ENCODE measurements around the gene PSD.
A peak's percentile ranks its signal among the peaks of the same experiment; 100 is the strongest.

Gene PSD

DNA sequence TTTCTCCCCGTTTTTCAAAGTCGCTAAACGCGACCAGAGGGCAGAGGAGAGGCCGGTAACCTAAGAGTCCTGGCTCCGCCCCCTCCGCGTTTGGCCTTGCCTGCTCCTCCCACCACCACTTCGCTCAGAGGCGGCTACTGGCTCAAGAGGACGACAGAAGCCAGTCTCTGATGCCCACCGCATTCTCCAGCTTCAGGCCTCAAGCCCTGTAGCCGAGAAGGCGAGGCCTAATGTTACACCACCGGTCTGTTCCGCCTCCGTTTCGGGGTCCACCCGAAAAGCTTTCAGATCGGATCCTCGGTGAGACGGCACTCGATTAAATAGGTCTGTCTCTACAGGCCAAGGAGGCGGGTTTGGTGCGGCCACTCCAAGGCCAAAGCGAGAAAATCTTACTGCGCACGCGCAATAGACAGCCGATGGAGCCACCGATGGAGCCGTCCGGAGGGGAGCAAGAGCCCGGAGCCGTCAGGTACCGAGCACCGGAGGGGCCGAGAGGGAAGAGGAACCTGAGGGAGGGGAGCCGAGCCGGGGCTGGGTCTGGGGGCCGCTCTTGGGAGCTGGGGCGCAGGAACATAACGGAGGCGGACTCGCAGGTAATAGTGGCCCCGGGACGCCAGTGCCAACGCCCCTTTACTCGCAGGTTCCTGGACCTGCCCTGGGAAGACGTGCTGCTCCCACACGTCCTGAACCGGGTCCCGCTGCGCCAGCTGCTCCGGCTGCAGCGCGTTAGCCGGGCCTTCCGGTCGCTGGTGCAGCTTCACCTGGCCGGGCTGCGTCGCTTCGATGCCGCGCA lies 2.3 kb upstream of the PSD start, which contains the start of gene FBXL15 (continued):
- TF ChIP-seq ZNF548 (tag by site-specific recombination; IDR thresholded peaks at IDR 0.05) (no peak), ZNF184 (tag by site-specific recombination; IDR thresholded peaks at IDR 0.05) (0 out of 2 replicates have a peak, but pooled peaks have one; percentile 9), IKZF3 (tag by site-specific recombination; IDR thresholded peaks at IDR 0.05) (peak; percentile 97), ZNF549 (tag by site-specific recombination; IDR thresholded peaks at IDR 0.05) (no peak), ZNF600 (tag by site-specific recombination; IDR thresholded peaks at IDR 0.05) (peak; percentile 99), ZFHX2 (tag by site-specific recombination; conservative IDR thresholded peaks at IDR 0.05) (peak; percentile 59), ZNF19 (tag by site-specific recombination; IDR thresholded peaks at IDR 0.05; ENCODE audit: low read depth) (no peak), ZNF707 (tag by site-specific recombination; IDR thresholded peaks at IDR 0.05) (no peak), SP3 (tag by site-specific recombination; IDR thresholded peaks at IDR 0.05) (peak; percentile 93), ZFP3 (tag by site-specific recombination; IDR thresholded peaks at IDR 0.05; ENCODE audit: low read depth) (peak; percentile 80), ZNF140 (tag by site-specific recombination; IDR thresholded peaks at IDR 0.05) (no peak), ZNF423 (tag by site-specific recombination; IDR thresholded peaks at IDR 0.05) (no peak), ZNF521 (tag by site-specific recombination; IDR thresholded peaks at IDR 0.05) (no peak), OSR2 (tag by site-specific recombination; IDR thresholded peaks at IDR 0.05) (peak; percentile 77), ZNF221 (tag by site-specific recombination; IDR thresholded peaks at IDR 0.05; ENCODE audit: borderline replicate concordance) (0 out of 2 replicates have a peak, but pooled peaks have one; percentile 11), GFI1B (tag by site-specific recombination; IDR thresholded peaks at IDR 0.05) (0 out of 2 replicates have a peak, but pooled peaks have one; percentile 14), ZNF394 (tag by site-specific recombination; IDR thresholded peaks at IDR 0.05; ENCODE audit: borderline replicate concordance) (peak; percentile 99), OVOL3 (tag by site-specific recombination; IDR thresholded peaks at IDR 0.05) (peak; percentile 72; the same call in 1 of the 2 replicates), SCRT2 (tag by site-specific recombination; IDR thresholded peaks at IDR 0.05) (peak; percentile 48; the same call in 1 of the 2 replicates), ZNF501 (tag by site-specific recombination; IDR thresholded peaks at IDR 0.05) (peak; percentile 97), ZNF239 (tag by site-specific recombination; IDR thresholded peaks at IDR 0.05) (no peak), ZNF677 (tag by site-specific recombination; IDR thresholded peaks at IDR 0.05) (no peak), ZNF777 (tag by site-specific recombination; IDR thresholded peaks at IDR 0.05; ENCODE audit: borderline replicate concordance) (peak; percentile 36; the same call in 1 of the 2 replicates), SP2 (tag by site-specific recombination; IDR thresholded peaks at IDR 0.05) (peak; percentile 77), KLF16 (tag by site-specific recombination; IDR thresholded peaks at IDR 0.05) (peak; percentile 94), SCRT1 (tag by site-specific recombination; IDR thresholded peaks at IDR 0.05; ENCODE audit: borderline replicate concordance) (no peak), ZNF610 (tag by site-specific recombination; IDR thresholded peaks at IDR 0.05; ENCODE audit: borderline replicate concordance) (peak; percentile 88; the same call in 1 of the 2 replicates)
- TF ChIP-seq, protein P1, sequence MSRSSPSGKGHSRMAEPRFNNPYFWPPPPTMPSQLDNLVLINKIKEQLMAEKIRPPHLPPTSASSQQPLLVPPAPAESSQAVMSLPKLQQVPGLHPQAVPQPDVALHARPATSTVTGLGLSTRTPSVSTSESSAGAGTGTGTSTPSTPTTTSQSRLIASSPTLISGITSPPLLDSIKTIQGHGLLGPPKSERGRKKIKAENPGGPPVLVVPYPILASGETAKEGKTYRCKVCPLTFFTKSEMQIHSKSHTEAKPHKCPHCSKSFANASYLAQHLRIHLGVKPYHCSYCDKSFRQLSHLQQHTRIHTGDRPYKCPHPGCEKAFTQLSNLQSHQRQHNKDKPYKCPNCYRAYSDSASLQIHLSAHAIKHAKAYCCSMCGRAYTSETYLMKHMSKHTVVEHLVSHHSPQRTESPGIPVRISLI (tag by site-specific recombination; IDR thresholded peaks at IDR 0.05): no peak
- TF ChIP-seq, protein P2, sequence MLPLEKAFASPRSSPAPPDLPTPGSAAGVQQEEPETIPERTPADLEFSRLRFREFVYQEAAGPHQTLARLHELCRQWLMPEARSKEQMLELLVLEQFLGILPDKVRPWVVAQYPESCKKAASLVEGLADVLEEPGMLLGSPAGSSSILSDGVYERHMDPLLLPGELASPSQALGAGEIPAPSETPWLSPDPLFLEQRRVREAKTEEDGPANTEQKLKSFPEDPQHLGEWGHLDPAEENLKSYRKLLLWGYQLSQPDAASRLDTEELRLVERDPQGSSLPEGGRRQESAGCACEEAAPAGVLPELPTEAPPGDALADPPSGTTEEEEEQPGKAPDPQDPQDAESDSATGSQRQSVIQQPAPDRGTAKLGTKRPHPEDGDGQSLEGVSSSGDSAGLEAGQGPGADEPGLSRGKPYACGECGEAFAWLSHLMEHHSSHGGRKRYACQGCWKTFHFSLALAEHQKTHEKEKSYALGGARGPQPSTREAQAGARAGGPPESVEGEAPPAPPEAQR (tag by site-specific recombination; IDR thresholded peaks at IDR 0.05): peak; percentile 87
- TF ChIP-seq, protein P3, sequence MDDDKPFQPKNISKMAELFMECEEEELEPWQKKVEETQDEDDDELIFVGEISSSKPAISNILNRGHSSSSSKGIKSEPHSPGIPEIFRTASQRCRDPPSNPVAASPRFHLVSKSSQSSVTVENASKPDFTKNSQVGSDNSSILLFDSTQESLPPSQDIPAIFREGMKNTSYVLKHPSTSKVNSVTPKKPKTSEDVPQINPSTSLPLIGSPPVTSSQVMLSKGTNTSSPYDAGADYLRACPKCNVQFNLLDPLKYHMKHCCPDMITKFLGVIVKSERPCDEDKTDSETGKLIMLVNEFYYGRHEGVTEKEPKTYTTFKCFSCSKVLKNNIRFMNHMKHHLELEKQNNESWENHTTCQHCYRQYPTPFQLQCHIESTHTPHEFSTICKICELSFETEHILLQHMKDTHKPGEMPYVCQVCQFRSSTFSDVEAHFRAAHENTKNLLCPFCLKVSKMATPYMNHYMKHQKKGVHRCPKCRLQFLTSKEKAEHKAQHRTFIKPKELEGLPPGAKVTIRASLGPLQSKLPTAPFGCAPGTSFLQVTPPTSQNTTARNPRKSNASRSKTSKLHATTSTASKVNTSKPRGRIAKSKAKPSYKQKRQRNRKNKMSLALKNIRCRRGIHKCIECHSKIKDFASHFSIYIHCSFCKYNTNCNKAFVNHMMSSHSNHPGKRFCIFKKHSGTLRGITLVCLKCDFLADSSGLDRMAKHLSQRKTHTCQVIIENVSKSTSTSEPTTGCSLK (tag by site-specific recombination; IDR thresholded peaks at IDR 0.05): no peak
- TF ChIP-seq, protein P4, sequence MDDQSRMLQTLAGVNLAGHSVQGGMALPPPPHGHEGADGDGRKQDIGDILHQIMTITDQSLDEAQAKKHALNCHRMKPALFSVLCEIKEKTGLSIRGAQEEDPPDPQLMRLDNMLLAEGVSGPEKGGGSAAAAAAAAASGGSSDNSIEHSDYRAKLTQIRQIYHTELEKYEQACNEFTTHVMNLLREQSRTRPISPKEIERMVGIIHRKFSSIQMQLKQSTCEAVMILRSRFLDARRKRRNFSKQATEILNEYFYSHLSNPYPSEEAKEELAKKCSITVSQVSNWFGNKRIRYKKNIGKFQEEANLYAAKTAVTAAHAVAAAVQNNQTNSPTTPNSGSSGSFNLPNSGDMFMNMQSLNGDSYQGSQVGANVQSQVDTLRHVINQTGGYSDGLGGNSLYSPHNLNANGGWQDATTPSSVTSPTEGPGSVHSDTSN (CRISPR knock-in tag; IDR thresholded peaks at IDR 0.05): no peak
- TF ChIP-seq, protein P5, sequence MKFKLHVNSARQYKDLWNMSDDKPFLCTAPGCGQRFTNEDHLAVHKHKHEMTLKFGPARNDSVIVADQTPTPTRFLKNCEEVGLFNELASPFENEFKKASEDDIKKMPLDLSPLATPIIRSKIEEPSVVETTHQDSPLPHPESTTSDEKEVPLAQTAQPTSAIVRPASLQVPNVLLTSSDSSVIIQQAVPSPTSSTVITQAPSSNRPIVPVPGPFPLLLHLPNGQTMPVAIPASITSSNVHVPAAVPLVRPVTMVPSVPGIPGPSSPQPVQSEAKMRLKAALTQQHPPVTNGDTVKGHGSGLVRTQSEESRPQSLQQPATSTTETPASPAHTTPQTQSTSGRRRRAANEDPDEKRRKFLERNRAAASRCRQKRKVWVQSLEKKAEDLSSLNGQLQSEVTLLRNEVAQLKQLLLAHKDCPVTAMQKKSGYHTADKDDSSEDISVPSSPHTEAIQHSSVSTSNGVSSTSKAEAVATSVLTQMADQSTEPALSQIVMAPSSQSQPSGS (tag by site-specific recombination; IDR thresholded peaks at IDR 0.05; ENCODE audit: low read depth): no peak
- TF ChIP-seq, protein P6, sequence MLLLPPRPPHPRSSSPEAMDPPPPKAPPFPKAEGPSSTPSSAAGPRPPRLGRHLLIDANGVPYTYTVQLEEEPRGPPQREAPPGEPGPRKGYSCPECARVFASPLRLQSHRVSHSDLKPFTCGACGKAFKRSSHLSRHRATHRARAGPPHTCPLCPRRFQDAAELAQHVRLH (tag by site-specific recombination; IDR thresholded peaks at IDR 0.05): peak; percentile 91; the same call in 1 of the 2 replicates

Data from HEK293 (cell line).